HCEC 1CT (cell line): Measurements from ENCODE around the gene SH3RF1.
"Not testable (repeated sequence)": the region's sequence is repeated elsewhere in the genome, so short reads cannot be mapped to it uniquely, and the experiment has no call there.

Experiments used
- DNase-seq: peaks from one replicate; pipeline ENCODE4 v3.0.0-alpha.2; 2017

The SH3RF1 gene

GRCh38 chr4:169270810-169271691 is at the start of gene SH3RF1:
Gene SH3RF1 (minus strand): TSS chr4:169270956. CDS start chr4:169269212, 1,744 bp downstream.
- DNase-seq: peak; percentile 72

DNA sequence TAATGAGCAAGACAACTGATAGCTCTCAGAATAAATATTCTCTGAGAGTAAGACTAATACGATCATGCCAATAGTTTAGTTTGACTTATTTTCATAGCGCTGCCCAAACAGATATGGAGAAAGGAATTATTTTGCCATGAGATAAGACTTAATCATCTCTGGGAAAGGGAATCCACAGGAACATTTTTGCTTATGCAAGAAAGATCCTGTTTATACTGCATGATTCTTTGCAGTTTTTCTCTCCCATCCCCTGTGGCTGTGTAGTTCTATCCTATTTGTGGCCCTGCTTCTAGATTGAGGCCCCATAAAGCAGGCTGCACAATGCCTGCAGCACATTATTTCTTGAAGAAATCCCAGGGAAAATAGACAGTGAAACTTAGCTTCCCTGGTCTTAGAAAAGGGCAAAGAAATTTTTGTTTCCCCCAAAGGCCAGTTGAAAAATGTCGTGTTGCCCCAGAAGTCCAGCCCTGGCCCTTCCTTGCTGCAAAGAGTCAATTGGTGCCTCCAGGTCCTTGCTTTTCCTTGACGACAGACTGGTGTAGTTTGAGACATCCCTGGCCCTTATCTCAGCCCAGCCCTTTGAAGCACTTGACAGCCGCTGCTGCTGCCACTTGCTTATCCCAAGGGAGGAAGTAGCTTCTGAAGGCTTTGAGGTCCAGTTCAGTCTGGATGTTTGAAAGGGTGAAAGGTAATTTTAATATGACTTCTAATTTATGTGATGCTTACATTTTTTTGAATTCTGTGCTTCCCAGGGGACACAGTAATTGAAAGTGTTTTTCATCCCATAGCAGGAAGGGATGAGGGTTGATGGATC is 45.0 kb upstream of the SH3RF1 start:
- peak; percentile 66 for DNase-seq

DNA sequence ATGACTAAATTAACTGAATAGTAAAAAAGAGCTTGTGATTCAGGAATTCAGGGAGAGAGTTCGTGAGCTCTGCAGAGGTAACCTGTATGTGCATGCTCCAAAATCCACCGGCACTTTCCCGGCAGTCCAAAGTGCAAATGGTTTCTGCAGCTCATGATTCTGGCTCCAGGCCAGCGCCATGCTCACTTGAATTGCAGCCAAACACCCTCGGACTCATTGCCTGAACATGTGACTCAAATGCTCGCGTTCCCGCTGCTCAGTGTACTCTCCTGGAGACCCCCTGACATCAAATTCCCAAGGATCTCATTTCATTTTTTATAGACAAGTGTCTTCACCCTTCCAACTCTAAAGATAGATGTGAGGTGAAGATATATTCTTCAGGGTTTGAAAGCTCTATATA is 44.1 kb upstream of the SH3RF1 start:
- peak; percentile 52 for DNase-seq

DNA sequence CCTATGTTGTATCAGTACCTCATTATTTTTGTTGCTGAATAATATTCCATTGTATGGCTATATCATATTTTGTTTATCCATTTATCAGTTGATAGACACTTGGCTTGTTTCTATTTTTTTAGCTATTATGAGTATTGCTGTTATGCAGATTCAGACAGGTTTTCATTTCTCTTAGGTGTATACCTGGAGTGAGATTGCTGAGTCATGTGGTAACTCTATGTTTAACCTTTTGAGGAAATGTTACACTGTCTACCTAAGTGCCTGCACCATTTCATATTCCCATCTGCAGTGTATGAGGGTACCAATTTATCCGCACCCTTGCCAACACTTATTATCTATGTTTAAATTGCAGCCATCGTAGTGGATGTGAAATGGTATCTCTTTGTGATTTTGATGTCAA is 43.0 kb upstream of the SH3RF1 start:
- no peak for DNase-seq

DNA sequence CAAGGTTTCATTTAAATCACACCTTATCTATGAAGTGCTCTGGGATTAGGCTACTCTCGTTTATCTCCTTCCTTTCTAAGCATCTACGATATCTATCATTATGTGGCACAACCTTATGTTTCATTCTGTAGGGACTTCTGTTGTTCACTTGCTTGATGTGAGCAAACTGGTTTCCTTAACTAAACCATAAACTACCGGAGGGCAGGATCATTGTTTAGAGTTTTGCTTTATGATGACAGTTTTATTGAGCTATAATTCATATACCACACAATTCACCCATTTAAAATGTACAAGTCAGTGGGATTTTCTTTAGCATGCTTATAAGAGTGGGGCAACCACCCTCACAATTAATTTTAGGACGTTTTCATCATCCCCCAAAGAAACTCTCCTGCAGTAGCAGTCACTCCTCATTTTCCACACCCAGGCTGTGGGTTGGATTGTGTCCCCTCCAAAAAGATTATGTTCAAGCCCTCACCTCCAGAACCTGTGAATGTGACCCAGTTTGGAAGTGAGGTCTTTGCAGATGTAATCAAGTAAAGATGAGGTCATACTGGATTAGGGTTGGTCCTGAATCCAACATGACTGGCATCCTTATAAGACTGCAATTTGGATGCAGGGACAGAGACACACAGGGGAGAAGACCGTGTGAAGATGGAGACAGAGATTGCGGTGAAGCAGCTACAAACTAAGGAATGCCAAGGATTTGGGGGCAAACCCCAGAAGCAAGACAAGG is 42.1 kb upstream of the SH3RF1 start:
- DNase-seq: no peak

DNA sequence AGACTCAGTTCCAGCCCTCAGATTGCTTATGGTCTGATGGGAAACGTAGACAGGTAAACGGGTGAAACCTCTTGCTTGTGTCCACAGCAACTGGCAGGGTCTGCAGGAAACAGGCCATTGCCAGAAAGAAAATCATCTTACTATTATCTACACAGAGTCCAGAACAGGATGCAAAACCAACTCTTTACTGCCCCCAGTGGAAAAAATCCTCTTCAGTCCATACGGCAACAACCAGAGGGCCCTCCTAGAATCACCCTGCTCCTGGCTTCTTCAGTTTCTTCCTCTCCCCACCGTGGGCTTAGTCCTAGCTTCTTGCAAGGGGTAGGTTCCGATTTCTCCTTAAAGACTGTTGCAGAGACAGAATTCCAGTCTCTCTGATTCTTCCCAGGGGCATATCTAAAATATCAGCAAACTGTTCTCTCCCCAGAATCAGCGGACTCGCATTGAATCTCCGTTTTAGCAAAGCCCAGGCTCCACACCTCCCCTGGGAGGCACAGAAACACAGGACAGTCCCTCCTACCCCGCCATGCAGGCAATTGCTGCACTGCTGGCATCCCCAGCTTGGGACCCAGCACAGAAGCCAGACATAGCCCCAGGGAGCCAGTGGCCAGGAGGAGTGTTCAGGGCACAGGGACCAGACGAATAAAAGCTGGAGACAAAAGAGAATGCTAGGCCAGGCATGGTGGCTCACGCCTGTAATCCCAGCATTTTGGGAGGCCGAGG is 41.0 kb upstream of the SH3RF1 start:
- peak; percentile 42 for DNase-seq

DNA sequence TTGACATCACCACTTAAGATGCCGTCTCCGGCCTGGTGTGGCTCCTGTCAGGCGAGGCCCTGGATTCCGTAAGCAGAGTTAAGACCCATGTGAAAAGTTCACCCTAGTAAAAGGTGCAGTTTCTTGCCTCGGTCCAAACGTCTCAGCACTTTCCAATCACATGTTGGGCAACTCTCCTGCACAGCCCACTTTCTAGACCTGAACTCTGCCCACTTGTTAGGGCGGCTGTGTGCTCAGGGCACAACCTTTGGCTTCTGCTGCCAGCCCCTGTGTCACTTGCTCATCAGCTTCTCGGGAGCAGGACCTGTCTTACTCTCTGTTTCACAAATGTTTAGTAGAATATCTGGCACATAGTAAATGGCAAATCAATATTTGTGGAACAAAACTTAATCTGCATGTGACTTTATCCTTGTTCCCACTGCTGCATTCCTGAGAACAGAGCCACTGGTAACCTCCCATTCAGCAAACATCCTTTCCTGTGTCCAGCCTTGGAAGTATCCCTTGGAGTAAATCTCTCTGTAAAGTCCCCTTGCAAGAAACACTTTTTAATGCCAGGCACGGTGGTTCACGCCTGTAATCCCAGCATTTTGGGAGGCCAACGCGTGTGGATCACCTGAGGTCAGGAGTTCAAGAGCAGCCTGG is 38.7 kb upstream of the SH3RF1 start:
- DNase-seq: no peak

- DNase-seq: no peak
Measured at GRCh38 chr4:169307576-169307975, 36.8 kb upstream of the SH3RF1 start.

DNA sequence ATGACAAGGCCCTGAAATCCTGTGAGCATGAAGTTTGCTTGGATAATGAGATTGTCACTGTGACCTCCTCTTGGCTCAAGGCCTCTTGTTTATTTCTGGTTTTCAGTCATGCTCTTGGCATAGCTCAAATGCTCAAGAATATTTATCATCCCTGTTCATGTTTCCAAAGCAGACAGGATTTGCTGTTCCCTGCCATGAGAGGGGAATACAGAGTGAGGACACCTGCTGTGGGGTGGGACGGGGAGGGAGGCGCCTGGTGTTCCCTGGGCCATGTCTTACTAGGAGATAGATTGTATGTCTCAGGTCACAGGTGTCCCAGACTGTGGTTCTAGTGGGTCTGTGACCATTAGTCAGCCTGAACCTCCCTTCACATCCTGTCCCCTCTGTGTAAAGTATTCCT is 34.9 kb upstream of the SH3RF1 start:
- no peak for DNase-seq

GRCh38 chr4:169305173-169305572 is 34.4 kb upstream of the SH3RF1 start:
- DNase-seq: no peak

GRCh38 chr4:169295822-169296221 is 25.1 kb upstream of the SH3RF1 start:
- DNase-seq: no peak

DNA sequence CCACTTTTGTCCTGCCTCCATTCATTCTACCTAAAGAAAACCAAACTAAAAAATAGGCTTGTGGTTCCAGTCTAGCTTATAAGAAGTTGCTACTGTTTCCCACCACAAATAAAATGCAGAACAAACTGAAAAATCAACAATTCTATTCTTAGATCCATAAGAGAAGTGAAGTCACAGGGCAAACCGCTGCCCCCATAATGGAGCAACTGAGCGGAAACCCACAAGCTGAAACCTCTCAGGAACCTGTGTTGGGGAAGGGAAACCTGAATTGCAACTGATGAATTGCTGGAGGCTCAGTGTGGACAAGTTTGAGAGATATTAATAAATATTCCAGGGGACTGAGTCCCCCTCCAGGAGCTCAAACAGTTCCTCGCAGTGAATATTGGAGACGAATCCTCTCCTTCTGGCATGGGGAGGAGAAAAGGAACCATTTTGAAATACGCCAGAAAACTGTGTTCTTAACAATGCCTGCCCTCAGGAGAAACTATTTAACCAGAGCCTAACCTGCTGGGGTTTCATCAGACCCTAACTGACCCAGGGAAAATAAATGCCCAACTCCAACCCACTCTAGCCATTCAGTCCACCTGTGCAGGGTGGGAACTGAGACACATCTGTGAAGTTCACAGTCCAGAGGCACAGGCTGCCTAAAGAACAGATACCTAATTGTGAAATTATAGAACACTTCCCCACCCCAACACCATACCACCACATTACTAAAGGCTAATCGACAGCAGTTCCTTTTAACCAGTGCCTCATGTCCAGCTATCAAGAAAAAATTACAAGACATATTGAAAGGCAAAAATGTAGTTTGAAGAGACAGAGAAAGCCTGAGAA is 22.8 kb upstream of the SH3RF1 start:
- no peak for DNase-seq

- not testable (repeated sequence) for DNase-seq
Measured at GRCh38 chr4:169287983-169288382, 17.2 kb upstream of the SH3RF1 start.

DNA sequence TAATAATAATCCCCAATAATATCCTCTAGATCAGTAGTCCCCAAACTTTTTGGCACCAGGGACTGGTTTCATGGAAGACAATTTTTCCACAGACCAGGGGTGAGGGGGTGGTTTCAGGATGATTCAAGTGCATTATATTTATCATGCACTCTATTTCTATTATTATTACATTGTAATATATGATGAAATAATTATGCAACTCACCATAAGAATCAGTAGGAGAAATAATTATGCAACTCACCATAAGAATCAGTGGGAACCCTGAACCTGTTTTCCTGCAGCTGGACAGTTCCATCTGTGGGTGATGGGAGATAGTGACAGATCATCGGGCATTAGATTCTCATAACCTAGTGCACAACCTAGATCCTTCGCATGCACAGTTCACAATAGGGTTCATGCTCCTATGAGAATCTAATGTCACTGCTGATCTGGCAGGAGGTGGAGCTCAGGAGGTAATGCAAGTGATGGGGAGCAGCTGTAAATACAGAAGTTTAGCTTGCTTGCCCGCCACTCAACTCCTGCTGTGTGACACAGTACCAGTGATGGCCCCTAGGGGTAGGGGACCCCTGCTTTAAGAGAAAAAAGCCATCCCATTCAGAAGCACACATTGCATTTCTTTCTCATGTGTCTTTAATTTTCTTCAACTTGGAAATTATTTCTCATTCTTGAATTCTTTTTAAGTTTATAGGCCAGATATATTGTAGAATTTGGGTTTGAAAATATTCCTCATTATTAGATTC is 16.0 kb upstream of the SH3RF1 start:
- peak; percentile 13 for DNase-seq

- DNase-seq: peak; percentile 73
Measured at GRCh38 chr4:169283114-169283509, 12.4 kb upstream of the SH3RF1 start.

DNA sequence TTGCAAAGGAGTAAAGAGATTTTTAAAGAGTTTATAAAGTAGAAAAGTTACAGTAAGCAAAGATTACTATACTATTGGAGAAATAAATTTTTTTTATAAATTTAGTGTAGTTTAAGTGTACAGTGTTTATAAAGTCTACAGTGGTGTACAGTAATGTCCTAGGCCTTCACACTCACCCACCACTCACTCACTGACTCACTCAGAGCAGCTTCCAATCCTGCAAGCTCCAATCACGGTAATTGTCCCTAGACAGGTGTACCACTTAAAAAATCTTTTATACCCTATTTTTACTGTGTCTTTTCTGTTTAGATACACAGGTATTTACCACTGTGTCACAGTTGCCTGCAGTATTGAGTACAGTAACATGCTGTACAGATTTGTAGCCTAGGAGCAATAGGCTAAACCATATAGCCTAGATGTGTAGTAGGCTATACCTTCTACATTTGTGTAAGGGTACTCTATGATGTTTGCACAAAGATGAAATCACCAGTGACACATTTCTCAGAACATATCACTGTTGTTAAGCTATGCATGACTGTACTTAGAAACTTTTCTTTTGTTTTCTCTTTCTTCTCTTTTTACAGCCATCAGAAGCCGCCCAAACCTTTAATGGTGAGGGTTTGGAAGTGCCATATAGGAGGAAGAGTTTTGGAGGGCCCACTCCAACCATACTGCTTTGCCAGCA is 11.8 kb upstream of the SH3RF1 start:
- peak; percentile 40 for DNase-seq

GRCh38 chr4:169279108-169279507 is 8.4 kb upstream of the SH3RF1 start:
- no peak for DNase-seq

DNA sequence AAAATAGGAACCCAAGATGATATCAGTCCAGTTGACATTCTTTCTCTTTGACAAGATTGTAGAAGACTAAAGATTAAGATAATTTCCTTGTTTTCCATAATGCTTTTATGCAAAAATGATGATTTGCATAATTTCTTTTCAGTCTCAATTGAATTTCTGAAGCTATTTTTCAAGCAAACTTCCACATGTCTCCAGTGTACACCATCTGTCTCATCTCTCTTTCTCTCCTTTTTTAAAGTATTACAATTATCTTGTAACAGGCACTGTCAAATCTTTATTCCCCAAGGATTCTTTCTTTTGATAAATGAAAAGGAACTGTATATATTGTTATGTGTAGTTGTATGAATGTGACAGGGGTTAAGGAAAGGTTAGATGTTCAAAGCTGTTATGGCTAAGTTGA is 7.9 kb upstream of the SH3RF1 start:
- no peak for DNase-seq

- DNase-seq: not testable (repeated sequence)
Measured at GRCh38 chr4:169277838-169278237, 7.1 kb upstream of the SH3RF1 start.

GRCh38 chr4:169275180-169275579 is 4.4 kb upstream of the SH3RF1 start:
- DNase-seq: no peak
